Measurements from ENCODE around the gene SLC44A2. TPM values are rescaled to one million over a fixed set of nuclear protein-coding genes. Genes with fewer than 3 reads are reported as not detected.

Gene SLC44A2
- total RNA-seq, 2 experiments from 2014 or later: 151 to 168 TPM

GRCh38 chr19:10688545-10689280 lies 63.4 kb downstream of the SLC44A2 start:
- ChIA-PET CTCF (interaction anchor here (1.3 kb wide), 1 partner anchor 12 kb away, joined by 3 read pairs; the partner anchor contains the start of gene QTRT1), POLR2A (no interaction called here)
- DNase-seq (no peak), ATAC-seq (ENCODE audit: poor library complexity) (no peak)
- H3K4me1 ChIP-seq (ENCODE audit: insufficient read depth, low read length): no peaks in the 10 kb centered on the region
- no peaks in the 10 kb centered on the region for H3K9me3 Mint-ChIP-seq
- H3K27me3 Mint-ChIP-seq: no peaks in the 10 kb centered on the region
- H3K36me3 Mint-ChIP-seq (ENCODE audit: low read depth): peaks cover 81% of the 10 kb centered on the region
- H3K27me3 ChIP-seq (ENCODE audit: control insufficient read depth in 1 of 2, insufficient read depth in 2 of 2, low read length in 2 of 2): no peaks in the 10 kb centered on the region
- intact Hi-C loops (cut with DNase I, micrococcal nuclease): no loop called here
- H3K36me3 ChIP-seq (ENCODE audit: insufficient read depth, low read length): peaks cover 85% of the 10 kb centered on the region
- no peak overlapping the region for H3K4me3 Mint-ChIP-seq
- TF ChIP-seq CTCF (IDR thresholded peaks at IDR 0.05): no peak
- H3K27ac ChIP-seq (ENCODE audit: low read depth in 1 of 2, low read length in 2 of 2): no peak overlapping the region
- no peaks in the 10 kb centered on the region for H3K4me1 Mint-ChIP-seq (ENCODE audit: low read depth)
- no peaks in the 10 kb centered on the region for H3K9me3 ChIP-seq (ENCODE audit: control insufficient read depth in 1 of 2, insufficient read depth in 1 of 2, low read length in 2 of 2)
- H3K4me3 ChIP-seq (ENCODE audit: low read length): no peak overlapping the region
- peak overlapping the region; percentile 3 for H3K27ac Mint-ChIP-seq

GRCh38 chr19:10690341-10690781 lies 65.0 kb downstream of the SLC44A2 start:
- Histone ChIP-seq H3K36me3 (ENCODE audit: insufficient read depth, low read length) (peaks cover 69% of the 10 kb centered on the region), H3K27ac (ENCODE audit: low read depth in 1 of 2, low read length in 2 of 2) (no peak overlapping the region), H3K9me3 (ENCODE audit: control insufficient read depth in 1 of 2, insufficient read depth in 1 of 2, low read length in 2 of 2) (no peaks in the 10 kb centered on the region), H3K4me1 (ENCODE audit: insufficient read depth, low read length) (peaks cover 5% of the 10 kb centered on the region), H3K27me3 (ENCODE audit: control insufficient read depth in 1 of 2, insufficient read depth in 2 of 2, low read length in 2 of 2) (no peaks in the 10 kb centered on the region), H3K4me3 (ENCODE audit: low read length) (no peak overlapping the region)
- Mint-ChIP-seq H3K4me3 (no peak overlapping the region), H3K36me3 (ENCODE audit: low read depth) (peaks cover 65% of the 10 kb centered on the region), H3K4me1 (ENCODE audit: low read depth) (peaks cover 3% of the 10 kb centered on the region), H3K27ac (no peak overlapping the region), H3K27me3 (no peaks in the 10 kb centered on the region), H3K9me3 (no peaks in the 10 kb centered on the region)
- TF ChIP-seq CTCF (IDR thresholded peaks at IDR 0.05): no peak
- DNase-seq (no peak), ATAC-seq (ENCODE audit: poor library complexity) (no peak)
- POLR2A ChIA-PET: interaction anchor here (0.8 kb wide), 1 partner anchor 125 kb away, joined by 3 read pairs; the partner anchor contains the start of gene KRI1
- CTCF ChIA-PET: interaction anchor here (1.3 kb wide), 1 partner anchor 11 kb away, joined by 3 read pairs; the partner anchor contains the start of gene QTRT1
- intact Hi-C loops (cut with DNase I, micrococcal nuclease): no loop called here

- DNase-seq: no peak
- Histone ChIP-seq H3K9me3 (ENCODE audit: control insufficient read depth in 1 of 2, insufficient read depth in 1 of 2, low read length in 2 of 2) (no peaks in the 10 kb centered on the region), H3K27ac (ENCODE audit: low read depth in 1 of 2, low read length in 2 of 2) (no peak overlapping the region), H3K36me3 (ENCODE audit: insufficient read depth, low read length) (peaks cover 61% of the 10 kb centered on the region), H3K4me3 (ENCODE audit: low read length) (no peak overlapping the region), H3K27me3 (ENCODE audit: control insufficient read depth in 1 of 2, insufficient read depth in 2 of 2, low read length in 2 of 2) (peaks cover 0 to 2% of the 10 kb centered on the region in 2 experiments), H3K4me1 (ENCODE audit: insufficient read depth, low read length) (peaks cover 14% of the 10 kb centered on the region)
- no peak for TF ChIP-seq CTCF (IDR thresholded peaks at IDR 0.05)
- Mint-ChIP-seq H3K9me3 (no peaks in the 10 kb centered on the region), H3K4me1 (ENCODE audit: low read depth) (peaks cover 12% of the 10 kb centered on the region), H3K27me3 (peaks cover 6% of the 10 kb centered on the region), H3K27ac (peak overlapping the region; percentile 53), H3K36me3 (ENCODE audit: low read depth) (peaks cover 61% of the 10 kb centered on the region), H3K4me3 (no peak overlapping the region)
- no peak for ATAC-seq (ENCODE audit: poor library complexity)
- ChIA-PET CTCF (no interaction called here), POLR2A (no interaction called here)
- intact Hi-C loops (cut with DNase I, micrococcal nuclease): no loop called here
Measured at GRCh38 chr19:10691178-10691881, 66.0 kb downstream of the SLC44A2 start.

All from CD4-positive, alpha-beta T cell (primary cell).